Sciatic nerve (tissue), 2 donors: ENCODE results near the gene TMEM178B. TPM values are rescaled to one million over a fixed set of nuclear protein-coding genes. Genes with fewer than 3 reads are reported as not detected.
"Not testable (repeated sequence)": the region's sequence is repeated elsewhere in the genome, so short reads cannot be mapped to it uniquely, and the experiment has no call there.

ENCODE experiments used
- ATAC-seq: fragments of 200-7000 bp; cut with Tn5 transposase; one replicate; pipeline ENCODE4 v1.9.1; 2020; ENCODE audit warnings: mild to moderate bottlenecking, moderate library complexity
- DNase-seq: peaks from one replicate; pipeline ENCODE4 v3.0.0-alpha.2; 2020; ENCODE audit warnings: low spot score
- intact Hi-C: fragments of 100-400 bp; cut with DNase I; formaldehyde crosslinking; loops from one replicate; pipeline ENCODE4 v1.14.2; 2022
- total RNA-seq: library from RNA; stranded (reverse); fragmentation: NEBNext Ultra II Directional; extraction: Animal tissue kit (Norgen Biotek cat#: 25700); gene quantifications from one replicate; pipeline ENCODE4 v1.2.1, GENCODE V29; 2021
- donor health status: DM: no; HTN: no; CAD: no.
- donor health status: DM: no; HTN: no; CAD: no.

Gene TMEM178B
- total RNA-seq = 1.1 TPM

DNA sequence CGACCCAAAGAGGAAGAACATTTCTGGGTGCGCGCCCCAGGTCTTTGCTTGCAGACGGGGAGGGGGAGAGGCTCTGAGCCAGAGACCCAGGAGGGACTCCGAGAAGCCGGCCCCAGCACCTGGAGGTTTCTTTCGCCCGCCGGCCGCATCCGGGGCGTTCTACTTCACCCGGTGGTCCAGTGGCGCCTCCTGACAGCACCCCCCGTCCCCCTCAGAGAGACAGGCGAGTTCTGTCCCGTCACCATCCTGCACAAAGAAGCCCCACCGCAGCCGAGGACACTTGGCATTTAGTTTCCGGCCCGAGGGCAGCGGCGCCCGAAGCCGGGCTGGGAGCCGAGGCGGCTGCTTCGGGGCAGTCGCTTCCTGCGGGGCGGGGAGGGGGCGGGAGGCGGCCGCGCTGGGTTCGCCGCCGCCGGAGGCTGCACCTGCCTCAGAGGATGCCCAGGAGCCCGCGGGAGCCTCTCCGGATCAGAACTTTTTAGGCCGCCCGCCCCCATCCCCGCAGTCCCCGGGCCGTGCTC is at the start of gene TMEM178B:
TMEM178B (plus strand) TSS at position 424 of the 521 bp plus-strand sequence.
- ATAC-seq = no peak
- DNase-seq = peak; percentile 51
- intact Hi-C loops = no loop called here

DNA sequence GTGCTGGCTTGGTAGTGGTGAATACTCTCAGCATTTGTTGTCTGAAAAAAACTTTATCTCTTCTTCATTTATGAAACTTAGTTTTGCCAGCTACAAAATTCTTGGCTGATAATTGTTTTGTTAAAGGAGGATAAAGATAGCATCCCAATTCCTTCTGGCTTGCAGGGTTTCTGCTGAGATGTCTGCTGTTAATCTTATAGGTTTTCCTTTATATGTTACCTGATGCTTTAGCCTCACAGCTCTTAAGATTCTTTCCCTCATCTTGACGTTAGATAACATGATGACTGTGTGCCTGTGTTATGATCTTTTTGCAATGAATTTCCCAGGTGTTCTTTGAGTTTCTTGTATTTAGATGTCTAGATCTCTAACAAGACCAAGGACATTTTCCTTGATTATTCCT is 49.2 kb upstream of the TMEM178B start:
- DNase-seq (no peak), ATAC-seq (no peak)
- intact Hi-C loops = no loop called here

DNA sequence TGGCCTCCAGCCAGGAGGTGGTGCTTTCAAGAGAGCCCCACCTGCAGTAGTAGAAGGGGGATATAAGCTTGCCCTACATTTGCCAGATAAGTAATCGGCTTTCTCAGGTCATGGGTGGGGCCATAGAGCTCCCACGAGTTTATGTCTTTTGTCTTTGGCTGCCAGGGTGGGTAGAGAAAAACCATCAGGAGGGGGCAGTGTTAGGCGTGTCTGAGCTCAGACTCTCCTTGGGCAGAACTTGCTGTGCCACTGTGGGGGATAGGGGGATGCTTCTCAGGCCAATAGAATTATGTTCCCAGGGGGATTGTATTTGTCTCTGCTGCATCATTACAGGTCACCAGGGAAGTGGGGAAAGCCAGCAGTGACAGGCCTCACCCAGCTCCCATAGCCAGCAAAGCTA is 46.8 kb upstream of the TMEM178B start:
- intact Hi-C loops = no loop called here
- ATAC-seq (no peak), DNase-seq (no peak)

- DNase-seq (no peak), ATAC-seq (no peak)
- intact Hi-C loops = no loop called here
Measured at GRCh38 chr7:141028767-141029166, 45.1 kb upstream of the TMEM178B start.

DNA sequence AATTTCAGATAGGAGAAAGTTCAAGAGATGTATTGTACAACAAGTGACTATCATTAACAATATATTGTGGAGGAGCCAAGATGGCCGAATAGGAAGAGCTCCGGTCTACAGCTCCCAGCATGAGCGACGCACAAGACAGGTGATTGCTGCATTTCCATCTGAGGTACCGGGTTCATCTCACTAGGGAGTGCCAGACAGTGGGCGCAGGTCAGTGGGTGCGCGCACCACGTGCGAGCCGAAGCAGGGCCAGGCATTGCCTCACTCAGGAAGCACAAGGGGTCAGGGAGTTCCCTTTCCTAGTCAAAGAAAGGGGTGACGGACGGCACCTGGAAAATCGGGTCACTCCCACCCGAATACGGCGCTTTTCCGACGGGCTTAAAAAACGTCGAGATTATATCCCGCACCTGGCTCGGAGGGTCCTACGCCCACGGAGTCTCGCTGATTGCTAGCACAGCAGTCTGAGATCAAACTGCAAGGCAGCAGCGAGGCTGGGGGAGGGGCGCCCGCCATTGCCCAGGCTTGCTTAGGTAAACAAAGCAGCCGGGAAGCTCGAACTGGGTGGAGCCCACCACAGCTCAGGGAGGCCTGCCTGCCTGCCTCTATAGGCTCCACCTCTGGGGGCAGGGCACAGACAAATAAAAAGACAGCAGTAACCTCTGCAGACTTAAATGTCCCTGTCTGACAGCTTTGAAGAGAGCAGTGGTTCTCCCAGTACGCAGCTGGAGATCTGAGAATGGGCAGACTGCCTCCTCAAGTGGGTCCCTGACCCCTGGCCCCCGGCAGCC is 41.1 kb upstream of the TMEM178B start:
- DNase-seq, intact Hi-C loops: not testable (repeated sequence)

DNA sequence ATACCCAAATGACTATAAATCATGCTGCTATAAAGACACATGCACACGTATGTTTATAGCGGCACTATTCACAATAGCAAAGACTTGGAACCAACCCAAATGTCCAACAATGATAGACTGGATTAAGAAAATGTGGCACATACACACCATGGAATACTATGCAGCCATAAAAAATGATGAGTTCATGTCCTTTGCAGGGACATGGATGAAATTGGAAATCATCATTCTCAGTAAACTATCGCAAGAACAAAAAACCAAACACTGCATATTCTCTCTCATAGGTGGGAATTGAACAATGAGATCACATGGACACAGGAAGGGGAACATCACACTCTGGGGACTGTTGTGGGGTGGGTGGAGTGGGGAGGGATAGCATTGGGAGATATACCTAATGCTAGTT is 35.8 kb upstream of the TMEM178B start:
- intact Hi-C loops, ATAC-seq: not testable (repeated sequence)

More for the DNA sequence above, 41.1 kb upstream of the TMEM178B start:
- ATAC-seq = not testable (repeated sequence)

DNA sequence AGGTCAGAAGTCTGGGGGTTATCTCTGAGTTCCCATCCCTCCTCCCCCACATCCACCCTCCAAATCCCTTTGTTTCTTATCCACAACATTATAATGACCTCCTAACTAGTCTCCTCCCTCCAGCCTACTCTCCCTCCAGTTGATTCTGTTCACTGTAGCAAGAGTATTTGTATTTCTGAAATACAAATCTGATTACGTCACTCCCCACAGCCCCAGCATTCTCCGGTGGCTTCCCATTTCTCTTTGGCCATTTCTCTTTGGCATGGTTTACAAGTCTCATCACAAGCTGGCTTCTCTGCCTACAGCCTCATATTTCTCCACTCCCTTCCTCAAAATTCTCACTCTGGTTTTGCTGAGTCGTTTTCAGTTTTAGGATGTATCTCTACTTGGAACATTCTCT is 34.5 kb upstream of the TMEM178B start:
- intact Hi-C loops = no loop called here
- DNase-seq = no peak
- ATAC-seq = no peak

More for the DNA sequence above, 35.8 kb upstream of the TMEM178B start:
- not testable (repeated sequence) for DNase-seq

DNA sequence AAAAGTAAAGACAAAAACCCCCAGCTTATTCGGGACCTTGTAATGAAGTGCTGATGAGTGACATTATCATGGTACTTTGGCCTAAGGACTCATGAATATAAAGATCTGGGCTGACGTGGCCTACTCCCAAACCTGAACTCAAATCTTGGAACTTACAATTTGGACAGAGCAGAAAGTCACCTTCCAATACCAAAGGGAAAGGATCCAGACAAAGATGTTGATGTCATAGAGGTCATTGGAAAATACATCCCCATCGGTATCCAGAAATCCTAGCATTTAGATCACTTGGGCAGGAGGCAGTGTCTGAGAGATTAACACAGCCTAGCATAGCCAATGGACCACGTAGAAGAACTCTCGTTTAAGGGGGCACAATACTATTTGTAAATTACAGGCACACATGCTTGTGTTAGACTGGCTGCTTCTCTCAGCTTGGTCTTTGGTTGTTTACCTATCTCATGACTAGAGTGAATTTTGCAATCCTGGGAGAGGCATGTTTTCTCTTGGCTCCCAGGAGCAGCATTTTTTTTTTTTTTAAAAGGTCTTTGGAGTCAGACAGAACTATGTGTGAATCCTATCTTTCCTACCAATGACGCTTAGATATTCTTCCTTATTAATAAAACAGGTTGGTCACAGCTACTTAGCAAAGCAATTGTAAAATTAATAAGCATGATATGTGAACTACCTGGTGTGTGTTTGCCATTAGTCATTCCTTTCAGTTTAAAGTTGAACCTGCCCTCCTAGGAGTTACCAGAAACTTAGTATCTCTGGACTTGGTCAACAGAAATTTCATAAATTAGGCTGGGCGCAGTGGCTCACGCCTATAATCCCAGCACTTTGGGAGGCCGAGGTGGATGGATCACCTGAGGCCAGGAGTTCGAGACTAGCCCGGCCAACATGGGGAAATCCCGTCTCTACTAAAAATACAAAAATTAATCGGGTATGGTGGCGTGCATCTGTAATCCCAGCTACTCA is 31.4 kb upstream of the TMEM178B start:
- DNase-seq (no peak), ATAC-seq (no peak)
- intact Hi-C loops = no loop called here

GRCh38 chr7:141043616-141044015 is 30.2 kb upstream of the TMEM178B start:
- DNase-seq (no peak), ATAC-seq (no peak)
- intact Hi-C loops = no loop called here

GRCh38 chr7:141045126-141045841 is 28.6 kb upstream of the TMEM178B start:
- ATAC-seq = no peak
- DNase-seq = no peak
- intact Hi-C loops = no loop called here

DNA sequence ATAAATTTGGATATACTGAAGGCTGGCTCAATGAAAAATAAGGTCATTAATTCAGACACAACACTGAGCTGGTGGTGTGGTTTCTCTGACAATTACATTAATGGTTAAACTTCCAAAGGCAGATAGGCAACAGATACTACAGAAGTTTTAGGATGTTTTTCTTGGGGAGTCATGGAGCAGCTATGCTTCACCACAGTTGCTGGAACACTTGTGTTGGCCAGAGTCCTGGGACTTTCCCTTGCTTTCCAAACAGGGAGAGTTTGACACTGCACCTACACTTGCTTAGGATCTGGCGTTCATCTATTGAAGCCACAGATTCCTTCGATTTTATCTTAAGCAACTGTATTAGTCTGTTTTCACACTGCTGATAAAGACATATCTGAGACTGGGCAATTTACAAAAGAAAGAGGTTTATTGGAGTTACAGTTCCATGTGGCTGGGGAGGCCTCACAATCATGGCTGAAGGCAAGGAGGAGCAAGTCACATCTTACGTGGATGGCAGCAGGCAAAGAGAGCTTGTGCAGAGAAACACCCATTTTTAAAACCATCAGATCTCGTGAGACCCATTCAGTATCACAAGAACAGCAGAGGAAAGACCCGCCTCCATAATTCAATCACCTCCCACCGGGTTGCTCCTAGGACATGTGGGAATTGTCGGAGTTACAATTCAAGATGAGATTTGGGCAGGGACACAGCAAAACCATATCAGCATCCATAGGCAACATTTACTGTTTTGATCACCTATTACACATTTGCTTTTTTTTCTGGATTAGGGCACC is 27.8 kb upstream of the TMEM178B start:
- no peak for DNase-seq
- intact Hi-C loops = no loop called here
- no peak for ATAC-seq

DNA sequence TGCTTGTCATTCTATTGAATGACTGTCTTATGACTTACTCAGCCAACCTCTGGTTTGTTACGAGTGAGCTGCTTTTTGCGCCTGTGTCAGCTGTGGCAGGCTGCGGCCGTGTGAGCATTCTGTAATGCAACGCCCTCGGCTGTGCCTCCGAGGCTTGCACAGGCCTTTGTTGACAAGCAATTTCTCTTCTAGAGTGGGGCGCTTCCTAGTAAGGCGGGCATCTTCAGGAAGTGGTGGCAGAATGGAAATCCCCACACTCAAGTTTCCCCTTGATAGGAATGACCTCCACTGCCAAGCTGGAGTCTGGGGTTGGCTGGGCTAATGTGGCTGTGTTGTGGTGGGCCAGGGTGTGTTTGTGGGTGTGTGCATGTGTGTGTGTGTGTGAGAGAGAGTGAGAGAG is 20.2 kb upstream of the TMEM178B start:
- intact Hi-C loops = no loop called here
- DNase-seq (no peak), ATAC-seq (no peak)

- ATAC-seq (no peak), DNase-seq (no peak)
- intact Hi-C loops = no loop called here
Measured at GRCh38 chr7:141055146-141055545, 18.7 kb upstream of the TMEM178B start.

- DNase-seq (no peak), ATAC-seq (no peak)
- intact Hi-C loops = no loop called here
Measured at GRCh38 chr7:141057788-141058187, 16.1 kb upstream of the TMEM178B start.

GRCh38 chr7:141067856-141068255 is 6.0 kb upstream of the TMEM178B start:
- intact Hi-C loops, DNase-seq, ATAC-seq: not testable (repeated sequence)

DNA sequence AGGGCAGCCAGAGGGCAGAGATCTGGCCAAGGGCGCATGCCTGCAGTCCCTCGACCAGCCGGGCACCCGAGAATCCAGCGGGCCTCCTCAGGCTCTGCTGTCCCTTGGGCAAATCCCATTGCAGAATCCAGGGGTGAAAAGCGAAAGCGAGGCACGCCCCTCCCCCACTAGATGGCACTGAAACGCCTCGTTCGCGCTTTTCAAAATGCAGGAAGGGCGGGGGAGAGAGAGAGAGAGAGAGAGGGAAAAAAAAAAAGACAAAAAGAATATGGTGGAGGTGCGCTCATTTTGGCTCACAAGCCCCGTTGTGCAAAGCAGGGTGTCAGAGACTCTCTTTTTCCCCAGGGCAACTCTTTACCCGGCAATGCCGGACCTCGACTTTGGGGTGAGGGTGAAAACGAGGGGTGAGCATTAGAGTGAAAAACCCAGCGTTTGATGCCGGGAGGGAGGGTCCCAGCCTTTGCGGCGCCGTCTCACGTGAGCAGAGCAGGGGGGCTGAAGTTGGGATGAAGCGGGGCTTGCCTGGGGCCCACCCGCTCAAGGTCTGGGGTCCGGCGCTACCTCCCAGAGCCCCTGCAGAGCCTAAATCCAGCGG is 2.5 kb upstream of the TMEM178B start:
- peak; percentile 71 for DNase-seq
- ATAC-seq = peak; percentile 28
- intact Hi-C loops = no loop called here

GRCh38 chr7:141071855-141072547 is 1.9 kb upstream of the TMEM178B start:
- ATAC-seq (peak; percentile 59), DNase-seq (no peak)
- intact Hi-C loops = no loop called here
